Osteoblast (primary cell): ENCODE measurements around the gene ZNF467. TPM values are rescaled to one million over a fixed set of nuclear protein-coding genes. Genes with fewer than 3 reads are reported as not detected.

Source experiments
- DNase-seq: peaks from one replicate; pipeline ENCODE4 v3.0.0; 2011; ENCODE audit warnings: low spot score, mixed read lengths; ENCODE audit not compliant: insufficient read length; ENCODE audit errors: missing footprints
- H2AFZ ChIP-seq: 2 replicates; pipeline ENCODE4 v1.6.0; 2011; ENCODE audit warnings: mild to moderate bottlenecking, low read length
- H3K27ac ChIP-seq: 2 replicates; pipeline ENCODE4 v1.5.1; 2011; ENCODE audit warnings: mild to moderate bottlenecking, low read depth, low read length, moderate library complexity
- H3K27me3 ChIP-seq: 2 replicates; pipeline ENCODE4 v1.6.0; 2012; ENCODE audit warnings: mild to moderate bottlenecking, control low read depth, inconsistent platforms, low read length, moderate library complexity; ENCODE audit not compliant: insufficient read depth
- H3K36me3 ChIP-seq: 2 replicates; pipeline ENCODE4 v1.5.1; 2011; ENCODE audit warnings: mild to moderate bottlenecking, low read length, control low read depth, moderate library complexity; ENCODE audit not compliant: insufficient read depth
- H3K4me1 ChIP-seq: 2 replicates; pipeline ENCODE4 v1.5.1; 2011; ENCODE audit warnings: mild to moderate bottlenecking, low read length, control low read depth, moderate library complexity; ENCODE audit not compliant: insufficient read depth
- H3K4me2 ChIP-seq: 2 replicates; pipeline ENCODE4 v1.6.0; 2011; ENCODE audit warnings: mild to moderate bottlenecking, low read length; ENCODE audit not compliant: insufficient read depth
- H3K4me3 ChIP-seq: fragments of 200-600 bp; sonication (generic); 3 replicates; pipeline ENCODE4 v1.5.1; 2012; ENCODE audit warnings: mild to moderate bottlenecking, low read length, inconsistent platforms; ENCODE audit not compliant: insufficient read depth
- H3K79me2 ChIP-seq: 2 replicates; pipeline ENCODE4 v1.6.0; 2012; ENCODE audit warnings: mild to moderate bottlenecking, low read length, control low read depth, inconsistent platforms; ENCODE audit not compliant: insufficient read depth
- H3K9me3 ChIP-seq: 2 replicates; pipeline ENCODE4 v1.5.1; 2011; ENCODE audit warnings: low read depth, low read length, control low read depth
- H4K20me1 ChIP-seq: 2 replicates; pipeline ENCODE4 v1.6.0; 2012; ENCODE audit warnings: mild to moderate bottlenecking, low read length, control low read depth; ENCODE audit not compliant: insufficient read depth
- CTCF ChIP-seq: IDR thresholded peaks from 2 replicates; pipeline ENCODE4 v1.5.1; 2011; ENCODE audit warnings: mild to moderate bottlenecking, low read depth, low read length, moderate library complexity; ENCODE audit errors: extremely low read depth
- total RNA-seq: library from RNA; depleted of rRNA; stranded (reverse); fragments of >200 nt; gene quantifications from 2 replicates; pipeline ENCODE4 v1.2.3, GENCODE V29; 2012

The ZNF467 gene
- total RNA-seq, 1 donor: not detected

DNA sequence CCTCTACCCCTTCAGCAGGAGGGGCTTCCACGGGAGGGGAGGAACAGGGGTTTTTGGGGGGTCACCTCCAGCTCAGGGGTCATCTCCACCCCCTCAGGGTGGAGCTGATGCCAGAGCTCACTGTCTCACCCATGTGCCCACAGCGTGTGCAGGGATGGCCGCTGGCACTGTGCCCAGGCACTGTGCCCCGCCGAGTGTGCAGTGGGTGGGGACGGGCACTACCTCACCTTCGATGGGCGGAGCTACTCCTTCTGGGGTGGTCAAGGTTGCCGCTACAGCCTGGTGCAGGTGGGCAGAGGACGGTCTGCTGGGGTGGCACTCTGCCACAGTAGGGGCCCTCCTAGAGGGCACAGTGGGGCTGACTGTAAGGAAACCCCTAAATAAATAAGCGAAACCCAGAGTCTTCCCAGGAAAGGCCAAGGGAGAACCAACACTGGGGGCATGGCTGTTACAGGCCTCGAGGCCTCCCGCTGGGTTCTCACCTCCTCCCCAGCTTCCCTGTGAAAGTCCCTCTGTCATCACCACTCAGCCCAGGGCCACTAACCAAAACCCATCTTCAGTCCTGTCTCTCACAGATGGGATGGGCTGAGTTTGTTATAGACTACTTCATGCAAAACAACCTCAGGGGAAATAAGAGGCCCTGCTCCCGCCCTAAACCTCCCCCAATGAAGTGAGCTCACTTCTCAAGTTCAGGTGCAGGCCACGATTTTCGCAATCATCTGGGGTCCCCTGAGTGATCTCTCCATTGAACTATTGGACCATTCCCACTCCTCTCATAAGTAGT lies 7.4 kb upstream of the ZNF467 start:
- Histone ChIP-seq H2AFZ (no peak overlapping the region), H3K4me2 (no peak overlapping the region), H3K27me3 (peaks cover 10% of the 10 kb centered on the region), H3K4me3 (no peak overlapping the region), H3K36me3 (no peaks in the 10 kb centered on the region), H3K9me3 (no peaks in the 10 kb centered on the region), H3K79me2 (no peaks in the 10 kb centered on the region), H3K27ac (no peak overlapping the region), H3K4me1 (no peaks in the 10 kb centered on the region), H4K20me1 (no peaks in the 10 kb centered on the region)
- DNase-seq: no peak
- TF ChIP-seq CTCF: no peak

GRCh38 chr7:149780056-149780455 lies 6.7 kb upstream of the ZNF467 start:
- Histone ChIP-seq H3K9me3 (no peaks in the 10 kb centered on the region), H3K4me1 (no peaks in the 10 kb centered on the region), H3K27me3 (peaks cover 16% of the 10 kb centered on the region), H3K27ac (no peak overlapping the region), H2AFZ (no peak overlapping the region), H3K4me3 (no peak overlapping the region), H3K36me3 (no peaks in the 10 kb centered on the region), H3K79me2 (no peaks in the 10 kb centered on the region), H4K20me1 (no peaks in the 10 kb centered on the region), H3K4me2 (no peak overlapping the region)
- no peak for DNase-seq
- no peak for TF ChIP-seq CTCF

DNA sequence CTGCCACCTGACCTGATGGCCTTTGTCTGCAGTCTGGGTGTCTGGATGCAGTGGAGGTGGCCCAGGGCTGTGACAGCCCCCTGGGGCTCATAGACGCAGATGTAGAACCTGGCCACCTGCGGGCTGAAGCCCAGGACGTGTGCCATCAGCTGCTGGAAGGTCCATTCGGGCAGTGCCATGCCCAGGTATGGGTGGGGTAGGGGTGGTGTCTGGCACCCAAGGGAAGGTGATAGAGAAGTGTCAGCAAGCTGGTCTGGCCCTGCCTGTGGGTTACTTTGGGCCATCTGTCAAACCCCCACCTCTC lies 6.1 kb upstream of the ZNF467 start:
- peaks cover 22% of the 10 kb centered on the region for H3K27me3 ChIP-seq
- no peaks in the 10 kb centered on the region for H3K36me3 ChIP-seq
- no peaks in the 10 kb centered on the region for H3K4me1 ChIP-seq
- H4K20me1 ChIP-seq: no peaks in the 10 kb centered on the region
- no peak overlapping the region for H3K27ac ChIP-seq
- no peak for DNase-seq
- H3K9me3 ChIP-seq: no peaks in the 10 kb centered on the region
- no peak overlapping the region for H3K4me2 ChIP-seq
- no peak overlapping the region for H2AFZ ChIP-seq
- no peak for TF ChIP-seq CTCF
- H3K79me2 ChIP-seq: no peaks in the 10 kb centered on the region
- H3K4me3 ChIP-seq: no peak overlapping the region

DNA sequence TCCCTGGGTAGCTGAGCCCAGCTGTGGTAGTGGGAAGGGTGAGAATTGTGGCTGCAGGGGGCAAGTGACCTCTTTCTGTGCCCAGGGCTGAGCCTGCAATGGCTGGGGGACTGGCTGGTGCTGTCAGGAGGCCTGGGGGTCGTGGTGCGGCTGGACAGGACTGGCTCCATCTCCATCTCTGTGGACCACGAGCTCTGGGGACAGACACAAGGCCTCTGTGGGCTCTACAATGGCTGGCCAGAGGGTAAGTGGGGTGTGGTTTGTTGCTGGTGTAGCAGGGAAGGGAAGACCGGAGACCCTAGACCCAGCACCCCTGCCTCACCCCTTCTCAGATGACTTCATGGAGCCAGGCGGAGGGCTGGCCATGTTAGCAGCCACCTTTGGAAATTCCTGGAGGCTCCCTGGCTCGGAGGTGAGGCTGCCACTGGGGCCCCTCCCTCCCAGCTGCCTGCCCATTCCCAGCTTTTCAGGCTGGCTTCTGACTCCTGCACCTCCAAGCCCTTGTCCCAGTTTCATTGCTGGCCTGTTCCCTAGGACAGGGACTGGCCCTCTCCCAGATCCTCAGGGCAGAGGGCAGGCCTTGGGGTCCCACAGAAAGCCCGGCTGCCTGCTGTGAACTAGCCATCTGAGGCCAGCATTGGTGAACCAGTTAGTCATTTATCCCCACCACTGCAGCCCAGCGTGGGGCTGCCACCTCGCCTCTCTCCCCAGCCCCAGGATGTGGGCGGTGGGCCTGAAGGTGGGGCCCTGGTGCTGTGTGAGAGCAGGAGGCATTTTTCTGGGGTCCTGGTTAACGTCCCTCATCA lies 5.5 kb upstream of the ZNF467 start:
- Histone ChIP-seq H3K9me3 (no peaks in the 10 kb centered on the region), H2AFZ (no peak overlapping the region), H3K4me2 (no peak overlapping the region), H3K36me3 (no peaks in the 10 kb centered on the region), H3K79me2 (no peaks in the 10 kb centered on the region), H3K27ac (no peak overlapping the region), H3K4me1 (no peaks in the 10 kb centered on the region), H3K4me3 (no peak overlapping the region), H4K20me1 (no peaks in the 10 kb centered on the region), H3K27me3 (peaks cover 27% of the 10 kb centered on the region)
- no peak for TF ChIP-seq CTCF
- DNase-seq: no peak
